H9 (cell line): ENCODE measurements around the gene HORMAD2. TPM values are rescaled to one million over a fixed set of nuclear protein-coding genes. Genes with fewer than 3 reads are reported as not detected.

Experiments
- DNase-seq: peaks from one replicate; pipeline ENCODE4 v3.0.0-alpha.2; 2017
- H2AFZ ChIP-seq: one replicate; pipeline ENCODE4 v1.6.1; 2013; ENCODE audit warnings: mild to moderate bottlenecking, low read length, control low read depth, moderate library complexity
- H2AK5ac ChIP-seq: 2 replicates; pipeline ENCODE4 v1.6.1; 2013; ENCODE audit warnings: low read length, control low read depth, mixed read lengths; ENCODE audit not compliant: insufficient read length
- H2BK120ac ChIP-seq: one replicate; pipeline ENCODE4 v1.6.1; 2013; ENCODE audit warnings: low read depth, mild to moderate bottlenecking, low read length, control low read depth, inconsistent platforms; ENCODE audit not compliant: poor library complexity, severe bottlenecking
- H2BK12ac ChIP-seq: 2 replicates; pipeline ENCODE4 v1.6.1; 2013; ENCODE audit warnings: low read length, control low read depth, mixed read lengths, low read depth; ENCODE audit not compliant: insufficient read length
- H2BK15ac ChIP-seq: 2 replicates; pipeline ENCODE4 v1.6.1; 2013; ENCODE audit warnings: low read depth, low read length, control low read depth
- H2BK20ac ChIP-seq: one replicate; pipeline ENCODE4 v1.6.1; 2013; ENCODE audit warnings: low read depth, mild to moderate bottlenecking, low read length, control low read depth, inconsistent platforms; ENCODE audit not compliant: poor library complexity, severe bottlenecking
- H2BK5ac ChIP-seq: 2 replicates; pipeline ENCODE4 v1.6.1; 2013; ENCODE audit warnings: low read length, control low read depth, mixed read lengths; ENCODE audit not compliant: insufficient read length
- H3K14ac ChIP-seq: 2 replicates; pipeline ENCODE4 v1.6.1; 2013; ENCODE audit warnings: low read length, control low read depth; ENCODE audit not compliant: insufficient read depth
- H3K18ac ChIP-seq: 2 replicates; pipeline ENCODE4 v1.6.1; 2013; ENCODE audit warnings: low read depth, mild to moderate bottlenecking, mixed read lengths, low read length, control low read depth; ENCODE audit not compliant: insufficient read length
- H3K23ac ChIP-seq: 2 replicates; pipeline ENCODE4 v1.6.1; 2013; ENCODE audit warnings: low read length, control low read depth, mixed read lengths, low read depth; ENCODE audit not compliant: insufficient read length
- H3K23me2 ChIP-seq: 2 replicates; pipeline ENCODE4 v1.6.1; 2013; ENCODE audit warnings: low read depth, mild to moderate bottlenecking, mixed read lengths, low read length, control low read depth; ENCODE audit not compliant: insufficient read length, poor library complexity, severe bottlenecking
- H3K27ac ChIP-seq: 2 replicates; pipeline ENCODE4 v1.5.1; 2013; ENCODE audit warnings: low read length, control low read depth, mixed read lengths, low read depth; ENCODE audit not compliant: insufficient read length
- H3K27me3 ChIP-seq: 2 replicates; pipeline ENCODE4 v1.6.1; 2013; ENCODE audit warnings: low read length, control low read depth, inconsistent platforms; ENCODE audit not compliant: insufficient read depth
- H3K4ac ChIP-seq: 2 replicates; pipeline ENCODE4 v1.6.1; 2013; ENCODE audit warnings: low read depth, mild to moderate bottlenecking, control low read depth, inconsistent platforms, low read length, moderate library complexity
- H3K4me1 ChIP-seq: 2 replicates; pipeline ENCODE4 v1.6.1; 2013; ENCODE audit warnings: low read length, control low read depth, inconsistent platforms; ENCODE audit not compliant: insufficient read depth
- H3K4me2 ChIP-seq: 2 replicates; pipeline ENCODE4 v1.6.1; 2013; ENCODE audit warnings: low read length, control low read depth, mixed read lengths; ENCODE audit not compliant: insufficient read length, insufficient read depth
- H3K56ac ChIP-seq: 2 replicates; pipeline ENCODE4 v1.6.1; 2013; ENCODE audit warnings: low read depth, mild to moderate bottlenecking, mixed read lengths, low read length, control low read depth; ENCODE audit not compliant: insufficient read length
- H3K79me1 ChIP-seq: 2 replicates; pipeline ENCODE4 v1.6.1; 2013; ENCODE audit warnings: low read depth, mild to moderate bottlenecking, moderate library complexity, low read length, control low read depth, inconsistent platforms; ENCODE audit not compliant: insufficient read depth, poor library complexity, severe bottlenecking
- H3K79me2 ChIP-seq: 2 replicates; pipeline ENCODE4 v1.6.1; 2013; ENCODE audit warnings: low read length, control low read depth, inconsistent platforms; ENCODE audit not compliant: insufficient read depth
- H3K9ac ChIP-seq: 2 replicates; pipeline ENCODE4 v1.6.1; 2013; ENCODE audit warnings: low read length, control low read depth, mixed read lengths; ENCODE audit not compliant: insufficient read length; ENCODE audit errors: extremely low read depth
- H3K9me3 ChIP-seq: one replicate; pipeline ENCODE4 v1.6.1; 2013; ENCODE audit warnings: low read depth, low read length, inconsistent platforms; ENCODE audit not compliant: control insufficient read depth
- H3T11ph ChIP-seq: one replicate; pipeline ENCODE4 v1.6.1; 2013; ENCODE audit warnings: mild to moderate bottlenecking, low read length, control low read depth, inconsistent platforms
- H4K20me1 ChIP-seq: one replicate; pipeline ENCODE4 v1.6.1; 2013; ENCODE audit not compliant: control insufficient read depth, insufficient read length, insufficient read depth
- H4K5ac ChIP-seq: 2 replicates; pipeline ENCODE4 v1.6.1; 2013; ENCODE audit warnings: low read depth, mild to moderate bottlenecking, mixed read lengths, low read length, control low read depth; ENCODE audit not compliant: insufficient read length
- H4K8ac ChIP-seq: replicated peaks from 2 replicates; pipeline ENCODE4 v1.6.1; 2013; ENCODE audit warnings: low read length, control low read depth, mixed read lengths, low read depth; ENCODE audit not compliant: insufficient read length
- H4K91ac ChIP-seq: 2 replicates; pipeline ENCODE4 v1.6.1; 2013; ENCODE audit warnings: low read depth, mild to moderate bottlenecking, moderate library complexity, mixed read lengths, low read length, control low read depth; ENCODE audit not compliant: insufficient read length
- H3K27ac Mint-ChIP-seq, 3 experiments: 2 replicates in 2 of 3; 3 replicates in 1 of 3; pipeline ENCODE4 v1.8.0; 2020 to 2021; ENCODE audit warnings: mixed read lengths in 3 of 3, mild to moderate bottlenecking in 1 of 3, moderate library complexity in 1 of 3
- H3K27me3 Mint-ChIP-seq: 2 replicates; pipeline ENCODE4 v1.8.0; 2021; ENCODE audit warnings: low read depth, mild to moderate bottlenecking, moderate library complexity, mixed read lengths
- H3K36me3 Mint-ChIP-seq, 3 experiments: 2 replicates in 2 of 3; 3 replicates in 1 of 3; pipeline ENCODE4 v1.8.0; 2020 to 2021; ENCODE audit warnings: low read depth in 3 of 3, mixed read lengths in 3 of 3; ENCODE audit not compliant: insufficient read depth in 1 of 3
- H3K4me1 Mint-ChIP-seq, 2 experiments: 2 replicates each; pipeline ENCODE4 v1.8.0; 2020; ENCODE audit warnings: mixed read lengths in 2 of 2
- H3K4me3 Mint-ChIP-seq, 2 experiments: 2 replicates in 1 of 2; 3 replicates in 1 of 2; pipeline ENCODE4 v1.8.0; 2020 to 2021; ENCODE audit warnings: mild to moderate bottlenecking in 2 of 2, mixed read lengths in 2 of 2, moderate library complexity in 1 of 2
- H3K9me3 Mint-ChIP-seq, 2 experiments: 2 replicates in 1 of 2; 3 replicates in 1 of 2; pipeline ENCODE4 v1.8.0; 2020; ENCODE audit warnings: mild to moderate bottlenecking in 2 of 2, mixed read lengths in 2 of 2, moderate library complexity in 1 of 2
- WGBS: extraction: QIAGEN DNeasy Blood & Tissue Kit; methylation state at CpG from one replicate; pipeline ENCODE4 v1.1.7; 2013; ENCODE audit warnings: missing lambda C conversion rate, low lambda C conversion rate, mixed read lengths; ENCODE audit not compliant: insufficient read length; ENCODE audit errors: extremely low coverage; 5-methylcytosine and 5-hydroxymethylcytosine counted together
- total RNA-seq: library from RNA; stranded (reverse); gene quantifications from 2 replicates; pipeline ENCODE4 v1.2.1, GENCODE V29; 2021
- TF ChIP-seq, protein P1 (sequence below): fragments of 200-600 bp; sonication (generic); conservative IDR thresholded peaks from 3 replicates; pipeline ENCODE4 v1.8.0; 2021; ENCODE audit warnings: antibody characterized with exemption, mild to moderate bottlenecking

Gene HORMAD2
- total RNA-seq, 1 experiment from 2014 or later: not detected

DNA sequence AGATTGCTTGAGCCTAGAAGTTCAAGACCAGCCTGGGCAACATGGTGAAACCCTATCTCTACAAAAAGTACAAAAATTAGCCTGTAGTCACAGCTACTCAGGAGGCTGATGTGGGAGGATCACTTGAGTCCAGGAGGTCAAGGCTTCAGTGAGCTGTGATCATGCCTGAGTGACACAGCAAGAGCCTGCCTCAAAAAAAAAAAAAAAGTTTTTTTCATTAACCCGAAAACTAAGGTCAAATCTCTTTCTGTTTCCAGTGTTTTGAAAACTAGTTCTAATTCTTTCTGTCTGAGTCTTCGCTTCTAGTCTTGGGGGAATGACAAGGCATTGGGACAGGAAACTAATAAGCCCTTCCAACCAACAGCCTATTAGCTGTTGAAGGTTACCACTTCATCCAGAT, 108.6 kb downstream of the HORMAD2 start:
- Mint-ChIP-seq H3K27ac (no peak overlapping the region), H3K27me3 (no peaks in the 10 kb centered on the region), H3K4me3 (no peak overlapping the region), H3K4me1 (peaks cover 25 to 30% of the 10 kb centered on the region in 2 experiments), H3K9me3 (no peaks in the 10 kb centered on the region), H3K36me3 (no peaks in the 10 kb centered on the region)
- H3K9ac ChIP-seq: no peak overlapping the region
- no peak overlapping the region for H3K23ac ChIP-seq
- no peak overlapping the region for H2BK120ac ChIP-seq
- H4K8ac ChIP-seq: no peak overlapping the region
- WGBS: no CpG with 5 or more reads among the region's 2 CpGs
- TF ChIP-seq, protein P1, sequence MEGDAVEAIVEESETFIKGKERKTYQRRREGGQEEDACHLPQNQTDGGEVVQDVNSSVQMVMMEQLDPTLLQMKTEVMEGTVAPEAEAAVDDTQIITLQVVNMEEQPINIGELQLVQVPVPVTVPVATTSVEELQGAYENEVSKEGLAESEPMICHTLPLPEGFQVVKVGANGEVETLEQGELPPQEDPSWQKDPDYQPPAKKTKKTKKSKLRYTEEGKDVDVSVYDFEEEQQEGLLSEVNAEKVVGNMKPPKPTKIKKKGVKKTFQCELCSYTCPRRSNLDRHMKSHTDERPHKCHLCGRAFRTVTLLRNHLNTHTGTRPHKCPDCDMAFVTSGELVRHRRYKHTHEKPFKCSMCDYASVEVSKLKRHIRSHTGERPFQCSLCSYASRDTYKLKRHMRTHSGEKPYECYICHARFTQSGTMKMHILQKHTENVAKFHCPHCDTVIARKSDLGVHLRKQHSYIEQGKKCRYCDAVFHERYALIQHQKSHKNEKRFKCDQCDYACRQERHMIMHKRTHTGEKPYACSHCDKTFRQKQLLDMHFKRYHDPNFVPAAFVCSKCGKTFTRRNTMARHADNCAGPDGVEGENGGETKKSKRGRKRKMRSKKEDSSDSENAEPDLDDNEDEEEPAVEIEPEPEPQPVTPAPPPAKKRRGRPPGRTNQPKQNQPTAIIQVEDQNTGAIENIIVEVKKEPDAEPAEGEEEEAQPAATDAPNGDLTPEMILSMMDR: no peak
- H3K79me1 ChIP-seq: no peaks in the 10 kb centered on the region
- no peaks in the 10 kb centered on the region for H4K20me1 ChIP-seq
- H3K18ac ChIP-seq: no peak overlapping the region
- H3K4me2 ChIP-seq: no peak overlapping the region
- no peak overlapping the region for H2BK20ac ChIP-seq
- H3K56ac ChIP-seq: no peak overlapping the region
- H3K27ac ChIP-seq: no peak overlapping the region
- H4K91ac ChIP-seq: no peak overlapping the region
- H3T11ph ChIP-seq: no peak overlapping the region
- H3K4me1 ChIP-seq: peaks cover 2% of the 10 kb centered on the region; the same call in 1 of the 2 replicates
- no peaks in the 10 kb centered on the region for H3K79me2 ChIP-seq
- H3K14ac ChIP-seq: no peak overlapping the region
- H2AK5ac ChIP-seq: no peak overlapping the region
- no peaks in the 10 kb centered on the region for H3K9me3 ChIP-seq
- DNase-seq: no peak
- H3K27me3 ChIP-seq: no peaks in the 10 kb centered on the region
- no peak overlapping the region for H2BK5ac ChIP-seq
- H3K23me2 ChIP-seq: no peaks in the 10 kb centered on the region
- no peak overlapping the region for H3K4ac ChIP-seq
- no peak overlapping the region for H4K5ac ChIP-seq
- no peak overlapping the region for H2BK15ac ChIP-seq
- H2BK12ac ChIP-seq: no peak overlapping the region
- no peak overlapping the region for H2AFZ ChIP-seq
